ENCODE results near the gene ZNF836.

DNA sequence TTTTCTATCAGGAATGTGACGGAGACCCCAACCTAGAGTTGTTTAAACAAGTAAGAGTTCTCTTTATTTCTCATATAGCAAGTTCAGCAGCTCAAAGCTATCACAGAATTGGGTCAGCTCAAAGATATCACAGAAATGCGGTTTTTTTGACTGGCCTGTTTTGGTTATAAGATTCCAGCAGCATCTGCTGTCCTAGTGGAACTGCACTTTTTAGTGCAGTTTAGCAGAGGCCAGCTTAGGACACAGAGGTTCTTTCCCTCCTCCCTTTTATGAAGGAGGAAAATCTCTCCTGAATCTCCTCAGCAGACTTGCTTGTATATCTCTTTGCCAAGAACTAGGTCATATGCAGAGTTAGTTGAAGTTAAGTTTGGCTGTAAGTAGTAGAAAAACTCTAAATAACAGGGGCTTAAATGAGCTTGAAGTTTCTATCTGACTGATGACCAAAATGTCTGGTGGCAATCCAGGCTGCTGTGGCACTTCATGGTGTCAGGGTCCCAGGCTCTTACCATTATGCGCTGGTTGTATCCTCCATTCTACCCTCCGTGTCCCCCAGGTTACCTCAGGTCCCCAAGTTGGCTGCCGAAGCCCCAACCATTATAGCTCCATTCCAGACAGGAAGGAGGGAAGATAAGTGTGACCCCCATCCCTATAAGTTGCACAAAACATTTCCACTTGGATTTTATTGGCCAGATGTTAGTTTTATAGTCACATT lies 25.0 kb upstream of the ZNF836 start:
- no peak for TF ChIP-seq CTCF (IDR thresholded peaks at IDR 0.05; ENCODE audit: borderline replicate concordance, extremely low read depth, low read length, poor library complexity, severe bottlenecking)
- no peak for TF ChIP-seq EZH2 (IDR thresholded peaks at IDR 0.05; ENCODE audit: borderline replicate concordance, low read depth, low read length, severe bottlenecking)
